ENCODE measurements around the gene SLC39A9. TPM values are rescaled to one million over a fixed set of nuclear protein-coding genes. Genes with fewer than 3 reads are reported as not detected.

SLC39A9 gene
- total and polyA plus RNA-seq, 2 experiments from 2014 or later = 17.7 to 48.1 TPM

- Mint-ChIP-seq H3K27ac (no peak overlapping the region), H3K9me3 (peaks cover 5% of the 10 kb centered on the region; the same call in 1 of the 3 replicates), H3K27me3 (ENCODE audit: insufficient read depth, low read depth, poor library complexity) (peaks cover 5% of the 10 kb centered on the region), H3K4me3 (no peak overlapping the region), H3K4me1 (peaks cover under 1% of the 10 kb centered on the region; the same call in 1 of the 3 replicates), H3K36me3 (ENCODE audit: low read depth) (peaks cover 44% of the 10 kb centered on the region; the same call in 2 of the 3 replicates)
- Histone ChIP-seq H3K4me2 (no peak overlapping the region), H3K4me1 (ENCODE audit: insufficient read depth) (no peaks in the 10 kb centered on the region), H3F3A (replicated peaks; ENCODE audit: low read depth) (no peaks in the 10 kb centered on the region), H3K4me3 (no peak overlapping the region), H3K79me2 (replicated peaks; ENCODE audit: insufficient read depth) (0 out of 2 replicates have a peak, but pooled peaks cover 8% of the 10 kb centered on the region), H3K27ac (ENCODE audit: low read depth) (no peak overlapping the region), H2AFZ (no peak overlapping the region), H3K9me2 (ENCODE audit: insufficient read depth) (no peaks in the 10 kb centered on the region), H3K36me3 (ENCODE audit: insufficient read depth) (peaks cover 15% of the 10 kb centered on the region), H4K20me1 (replicated peaks; ENCODE audit: insufficient read depth) (peaks cover 18% of the 10 kb centered on the region), H3K27me3 (ENCODE audit: insufficient read depth) (no peaks in the 10 kb centered on the region)
- no peak for ATAC-seq
- no peak for DNase-seq (ENCODE audit: low spot score)
- no peak for TF ChIP-seq ZNF462 (CRISPR knock-in tag; IDR thresholded peaks at IDR 0.05)
These were observed 23.3 kb upstream of the SLC39A9 start for GRCh38 chr14:69375182-69375581.

- H3K79me2 ChIP-seq (replicated peaks; ENCODE audit: insufficient read depth) = peaks cover 10% of the 10 kb centered on the region
- no peak overlapping the region for H3K4me3 ChIP-seq
- H3K36me3 ChIP-seq (ENCODE audit: insufficient read depth) = peaks cover 18% of the 10 kb centered on the region
- no peak for ATAC-seq
- no peaks in the 10 kb centered on the region for H3K4me1 ChIP-seq (ENCODE audit: insufficient read depth)
- no peak overlapping the region for H3K27ac ChIP-seq (ENCODE audit: low read depth)
- peaks cover 18% of the 10 kb centered on the region for H4K20me1 ChIP-seq (replicated peaks; ENCODE audit: insufficient read depth)
- no peaks in the 10 kb centered on the region for H3K27me3 ChIP-seq (ENCODE audit: insufficient read depth)
- Mint-ChIP-seq H3K9me3 (peaks cover 5% of the 10 kb centered on the region; the same call in 1 of the 3 replicates), H3K36me3 (ENCODE audit: low read depth) (peaks cover 49% of the 10 kb centered on the region), H3K27me3 (ENCODE audit: insufficient read depth, low read depth, poor library complexity) (peaks cover 5% of the 10 kb centered on the region), H3K27ac (no peak overlapping the region), H3K4me3 (no peak overlapping the region), H3K4me1 (no peaks in the 10 kb centered on the region)
- no peaks in the 10 kb centered on the region for H3F3A ChIP-seq (replicated peaks; ENCODE audit: low read depth)
- no peak overlapping the region for H2AFZ ChIP-seq
- no peak for DNase-seq (ENCODE audit: low spot score)
- no peaks in the 10 kb centered on the region for H3K9me2 ChIP-seq (ENCODE audit: insufficient read depth)
- no peak overlapping the region for H3K4me2 ChIP-seq
- TF ChIP-seq POLR2AphosphoS5 (IDR thresholded peaks at IDR 0.05; ENCODE audit: low read depth) (no peak), REST (IDR thresholded peaks at IDR 0.05; ENCODE audit: unreplicated experiment) (no peak), NANOG (IDR thresholded peaks at IDR 0.05; ENCODE audit: borderline replicate concordance) (no peak)
These were observed 22.8 kb upstream of the SLC39A9 start for GRCh38 chr14:69375722-69376121.

Data from GM23338 (cell line).